Thymus (tissue), 11 donors: ENCODE data around the gene FXR1. TPM values are rescaled to one million over a fixed set of nuclear protein-coding genes. Genes with fewer than 3 reads are reported as not detected.

ENCODE experiments used
- DNase-seq, 9 donors: peaks; one replicate each; pipeline ENCODE4 v3.0.0-alpha.2; 2013; ENCODE audit warnings: low spot score in 9 of 9, low read depth in 6 of 9, missing footprints in 1 of 9
- H3K27ac ChIP-seq, 2 donors: one replicate each; pipeline ENCODE4 v1.5.1; 2013; ENCODE audit warnings: control low read depth in 1 of 2, low read depth in 1 of 2, low read length in 1 of 2, mild to moderate bottlenecking in 1 of 2, moderate library complexity in 1 of 2
- H3K27me3 ChIP-seq, 2 donors: one replicate each; pipeline ENCODE4 v1.5.1; 2013; ENCODE audit warnings: low read length in 1 of 2; ENCODE audit not compliant: control insufficient read depth in 2 of 2, insufficient read depth in 1 of 2
- H3K36me3 ChIP-seq, 2 donors: one replicate each; pipeline ENCODE4 v1.5.1; 2013; ENCODE audit warnings: low read length in 1 of 2, mild to moderate bottlenecking in 1 of 2, moderate library complexity in 1 of 2; ENCODE audit not compliant: control insufficient read depth in 2 of 2, insufficient read depth in 2 of 2
- H3K4me1 ChIP-seq, 2 donors: one replicate each; pipeline ENCODE4 v1.5.1; 2013; ENCODE audit warnings: low read length in 2 of 2; ENCODE audit not compliant: control insufficient read depth in 2 of 2, insufficient read depth in 2 of 2
- H3K4me3 ChIP-seq, 2 donors: one replicate each; pipeline ENCODE4 v1.5.1; 2013; ENCODE audit warnings: low read length in 2 of 2, control low read depth in 1 of 2, mild to moderate bottlenecking in 1 of 2
- H3K9me3 ChIP-seq, 2 donors: one replicate each; pipeline ENCODE4 v1.5.1; 2013; ENCODE audit warnings: low read length in 1 of 2, mild to moderate bottlenecking in 1 of 2; ENCODE audit not compliant: control insufficient read depth in 2 of 2, insufficient read depth in 1 of 2
- WGBS: extraction: QIAGEN DNeasy Blood & Tissue Kit; methylation state at CpG from one replicate; pipeline ENCODE4 v1.1.7; 2013; 5-methylcytosine and 5-hydroxymethylcytosine counted together
- polyA plus RNA-seq: library from polyadenylated mRNA; stranded (reverse); fragments of 200-250 nt; gene quantifications from one replicate; pipeline ENCODE4 v1.2.3, GENCODE V29; 2013
- total RNA-seq: library from RNA; stranded (reverse); fragments of 120-200 nt; gene quantifications from one replicate; pipeline ENCODE4 v1.2.4, GENCODE V29; 2013
- donor health status: healthy.

The FXR1 gene
- total and polyA plus RNA-seq, 2 donors, result 105 to 156 TPM

DNA sequence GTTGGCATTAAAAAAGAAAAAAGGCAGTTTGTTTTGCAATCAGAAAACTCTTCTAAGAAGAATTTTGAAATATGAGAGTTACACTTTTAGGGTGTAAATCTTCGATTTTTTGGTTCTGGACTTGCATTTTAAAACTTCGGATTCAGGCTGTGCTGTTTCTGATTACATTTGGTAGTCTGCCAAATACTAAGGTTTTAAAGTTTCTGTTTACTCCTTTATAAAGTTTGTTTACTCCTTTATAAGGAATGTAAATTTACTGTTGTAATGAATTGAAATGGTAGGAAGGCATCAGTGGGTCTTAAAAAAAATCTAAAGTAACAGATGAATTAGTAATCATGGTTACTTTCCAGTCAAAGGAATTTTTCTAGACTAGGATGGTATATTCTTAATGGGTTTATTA lies 14.1 kb downstream of the FXR1 start:
- no peak for DNase-seq
- Histone ChIP-seq H3K27me3 (no peaks in the 10 kb centered on the region), H3K4me1 (peaks cover 0 to 3% of the 10 kb centered on the region in 2 donors), H3K4me3 (no peak overlapping the region), H3K36me3 (peaks cover 3 to 9% of the 10 kb centered on the region in 2 donors), H3K27ac (no peak overlapping the region), H3K9me3 (no peaks in the 10 kb centered on the region)
- 94% methylated on average over 2 of the region's 2 CpGs for WGBS

DNA sequence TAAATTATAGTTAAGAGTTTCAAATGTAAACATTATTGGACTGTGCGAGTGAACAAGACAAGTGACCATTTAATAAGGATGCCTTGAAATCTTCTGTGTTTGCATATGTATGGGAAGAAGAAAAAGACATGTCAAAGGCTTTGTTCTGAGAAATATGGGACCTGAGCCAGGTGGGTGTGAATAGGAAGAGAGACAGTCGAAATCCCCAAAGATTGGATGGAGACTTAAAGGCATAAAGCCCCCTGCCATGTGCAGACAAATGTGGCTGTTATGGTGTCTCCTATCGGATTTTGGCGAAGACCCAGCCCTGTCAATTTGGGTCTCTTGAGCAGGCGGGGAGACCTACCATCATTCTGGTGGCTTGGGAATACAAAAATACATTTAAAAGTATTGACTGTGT lies 16.9 kb downstream of the FXR1 start:
- H3K4me3 ChIP-seq, result no peak overlapping the region
- DNase-seq, result no peak
- H3K9me3 ChIP-seq, result no peaks in the 10 kb centered on the region
- peaks cover 0 to 8% of the 10 kb centered on the region in 2 donors for H3K36me3 ChIP-seq
- no peak overlapping the region for H3K27ac ChIP-seq
- 98% methylated on average over 5 of the region's 5 CpGs for WGBS
- H3K4me1 ChIP-seq, result no peaks in the 10 kb centered on the region
- H3K27me3 ChIP-seq, result no peaks in the 10 kb centered on the region

DNA sequence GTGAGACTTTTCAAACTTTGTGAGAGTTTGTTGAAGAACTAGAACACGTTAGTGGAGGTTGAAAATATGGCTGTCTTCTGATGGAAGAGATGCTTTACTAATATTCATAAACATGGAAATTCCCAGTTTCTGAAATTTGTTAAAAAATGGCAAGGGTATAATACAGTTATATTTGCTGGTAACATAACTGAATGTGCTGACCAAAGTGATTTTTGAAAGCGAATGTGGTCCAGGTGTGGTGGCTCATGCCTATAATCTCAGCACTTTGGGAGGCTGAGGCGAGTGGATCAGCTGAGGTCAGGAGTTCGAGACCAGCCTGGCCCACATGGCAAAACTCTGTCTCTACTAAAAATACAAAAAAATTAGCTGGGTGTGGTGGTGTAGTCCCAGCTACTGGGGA lies 18.1 kb downstream of the FXR1 start:
- H3K27ac ChIP-seq, result no peak overlapping the region
- H3K4me1 ChIP-seq, result no peaks in the 10 kb centered on the region
- H3K4me3 ChIP-seq, result no peak overlapping the region
- H3K27me3 ChIP-seq, result no peaks in the 10 kb centered on the region
- no peaks in the 10 kb centered on the region for H3K9me3 ChIP-seq
- over 99% methylated on average over 4 of the region's 4 CpGs for WGBS
- DNase-seq, result no peak
- H3K36me3 ChIP-seq, result peaks cover 0 to 12% of the 10 kb centered on the region in 2 donors

DNA sequence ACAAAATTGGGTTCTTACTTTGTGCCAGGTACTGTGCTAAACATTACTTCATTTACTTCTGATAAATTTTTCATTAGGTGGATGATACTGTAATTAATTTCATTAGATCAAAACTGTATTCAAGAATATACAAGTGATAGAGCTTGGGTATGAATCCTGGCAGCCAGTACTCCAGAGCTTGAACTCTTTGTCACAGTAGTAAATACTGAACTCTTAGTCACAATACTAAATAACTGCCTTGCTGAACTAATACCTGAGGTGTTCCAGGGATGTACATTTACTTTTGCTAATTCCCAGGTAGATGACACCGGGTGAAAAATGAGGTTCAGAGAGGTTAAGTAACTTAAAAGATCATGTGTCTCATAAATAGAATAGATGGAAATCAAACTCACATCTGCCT lies 20.3 kb downstream of the FXR1 start:
- no peak for DNase-seq
- H3K27ac ChIP-seq, result no peak overlapping the region
- no peaks in the 10 kb centered on the region for H3K27me3 ChIP-seq
- H3K4me1 ChIP-seq, result no peaks in the 10 kb centered on the region
- no peak overlapping the region for H3K4me3 ChIP-seq
- H3K36me3 ChIP-seq, result peaks cover 16 to 30% of the 10 kb centered on the region in 2 donors
- H3K9me3 ChIP-seq, result no peaks in the 10 kb centered on the region
- WGBS, result 99% methylated on average over 1 of the region's 1 CpG

DNA sequence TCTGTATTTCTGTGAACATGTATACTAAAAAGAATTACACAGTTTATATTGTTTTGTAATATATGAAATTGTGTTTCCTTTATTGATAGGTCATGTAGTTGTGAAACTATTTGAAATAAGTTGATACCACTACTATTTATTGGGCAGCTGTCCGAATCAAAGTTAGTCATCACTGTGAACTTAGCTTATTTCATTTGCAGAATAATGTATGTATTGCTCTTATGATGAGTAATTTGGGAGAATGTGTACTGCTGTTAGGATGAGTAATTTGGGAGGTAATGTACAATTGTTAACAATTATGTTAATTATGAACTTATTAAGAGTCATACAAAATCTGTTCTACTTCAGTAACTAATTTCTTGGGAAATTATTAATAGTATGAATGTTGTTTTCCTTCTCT lies 22.2 kb downstream of the FXR1 start:
- 96% methylated on average over 1 of the region's 1 CpG for WGBS
- Histone ChIP-seq H3K27ac (no peak overlapping the region), H3K4me3 (no peak overlapping the region), H3K36me3 (peaks cover 16 to 36% of the 10 kb centered on the region in 2 donors), H3K4me1 (no peaks in the 10 kb centered on the region), H3K27me3 (no peaks in the 10 kb centered on the region), H3K9me3 (no peaks in the 10 kb centered on the region)
- no peak for DNase-seq

DNA sequence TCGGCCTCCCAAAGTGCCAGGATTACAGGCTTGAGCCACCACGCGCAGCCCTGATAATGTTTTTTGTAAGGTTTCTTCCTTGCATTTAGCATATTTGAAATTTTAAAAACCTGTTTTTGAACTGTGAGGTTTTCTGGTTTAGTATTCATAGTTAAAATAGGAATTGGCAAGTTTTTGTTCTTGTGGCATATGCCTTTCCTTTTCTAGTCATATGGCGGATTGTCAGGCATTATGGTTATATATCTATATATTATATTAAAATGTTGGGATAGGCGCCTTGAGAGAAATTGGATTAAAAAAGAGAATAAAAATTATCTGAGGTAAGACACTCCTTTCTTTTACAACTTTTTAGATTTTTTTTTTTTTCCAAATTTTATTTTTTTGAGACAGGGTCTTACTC lies 28.4 kb downstream of the FXR1 start:
- WGBS, result 98% methylated on average over 5 of the region's 5 CpGs
- no peak overlapping the region for H3K27ac ChIP-seq
- peaks cover 19 to 51% of the 10 kb centered on the region in 2 donors for H3K36me3 ChIP-seq
- no peaks in the 10 kb centered on the region for H3K9me3 ChIP-seq
- no peak for DNase-seq
- H3K4me1 ChIP-seq, result no peaks in the 10 kb centered on the region
- H3K27me3 ChIP-seq, result no peaks in the 10 kb centered on the region
- no peak overlapping the region for H3K4me3 ChIP-seq

DNA sequence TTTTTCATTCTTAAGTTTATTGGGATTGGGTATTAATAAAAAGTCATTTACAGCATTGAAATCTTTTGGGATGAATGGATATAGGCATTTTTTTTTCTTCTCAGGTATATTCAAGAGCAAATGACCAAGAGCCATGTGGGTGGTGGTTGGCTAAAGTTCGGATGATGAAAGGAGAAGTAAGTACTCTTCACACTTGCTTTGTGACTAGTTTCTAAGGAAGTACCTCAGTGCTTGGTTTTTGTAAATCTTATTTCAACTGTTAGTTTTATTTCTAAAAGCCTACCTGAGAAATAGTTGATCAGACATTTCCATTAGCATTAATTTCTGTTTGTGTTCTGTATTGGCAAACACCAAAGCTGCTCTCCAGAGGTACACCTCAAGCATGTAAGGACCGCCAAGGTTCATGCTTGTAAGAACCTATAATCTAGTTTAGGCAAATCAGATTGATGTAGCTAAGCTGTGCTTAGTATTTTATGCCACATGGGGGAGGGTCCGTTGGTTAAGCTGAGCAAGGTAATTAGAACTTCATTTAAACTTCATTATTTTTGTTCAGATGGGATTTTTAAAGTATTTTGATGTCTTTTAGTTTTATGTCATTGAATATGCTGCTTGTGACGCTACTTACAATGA lies 35.4 kb downstream of the FXR1 start:
- peaks cover 19 to 79% of the 10 kb centered on the region in 2 donors for H3K36me3 ChIP-seq

DNA sequence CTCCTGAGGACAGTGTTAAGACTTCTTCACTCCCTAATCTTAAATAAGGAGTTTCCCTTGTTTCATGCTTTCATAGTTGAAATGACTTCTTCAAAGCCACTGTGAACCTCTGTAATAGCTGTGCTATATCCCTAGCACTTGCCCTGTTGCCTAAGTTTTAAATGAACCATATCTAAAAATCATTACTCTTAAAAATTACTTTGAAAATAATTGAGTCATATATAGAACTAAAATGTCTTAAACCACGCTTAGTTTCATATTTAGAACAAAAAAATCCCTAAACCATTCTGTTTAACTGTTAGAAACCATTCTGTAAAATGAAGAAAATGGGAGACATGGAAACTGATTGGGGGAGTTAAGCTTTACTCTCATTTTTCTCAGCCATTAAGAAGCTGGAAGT lies 47.2 kb downstream of the FXR1 start:
- no peak for DNase-seq
- Histone ChIP-seq H3K9me3 (no peaks in the 10 kb centered on the region), H3K4me3 (no peak overlapping the region), H3K4me1 (no peaks in the 10 kb centered on the region), H3K27ac (no peak overlapping the region), H3K27me3 (no peaks in the 10 kb centered on the region), H3K36me3 (peaks cover 24 to 71% of the 10 kb centered on the region in 2 donors)
- WGBS, result 97% methylated on average over 1 of the region's 1 CpG

More for the DNA sequence above, 35.4 kb downstream of the FXR1 start:
- Histone ChIP-seq H3K27me3 (no peaks in the 10 kb centered on the region), H3K4me3 (no peak overlapping the region), H3K4me1 (no peaks in the 10 kb centered on the region), H3K27ac (no peak overlapping the region), H3K9me3 (no peaks in the 10 kb centered on the region)
- WGBS, result 99% methylated on average over 4 of the region's 4 CpGs
- DNase-seq, result no peak

DNA sequence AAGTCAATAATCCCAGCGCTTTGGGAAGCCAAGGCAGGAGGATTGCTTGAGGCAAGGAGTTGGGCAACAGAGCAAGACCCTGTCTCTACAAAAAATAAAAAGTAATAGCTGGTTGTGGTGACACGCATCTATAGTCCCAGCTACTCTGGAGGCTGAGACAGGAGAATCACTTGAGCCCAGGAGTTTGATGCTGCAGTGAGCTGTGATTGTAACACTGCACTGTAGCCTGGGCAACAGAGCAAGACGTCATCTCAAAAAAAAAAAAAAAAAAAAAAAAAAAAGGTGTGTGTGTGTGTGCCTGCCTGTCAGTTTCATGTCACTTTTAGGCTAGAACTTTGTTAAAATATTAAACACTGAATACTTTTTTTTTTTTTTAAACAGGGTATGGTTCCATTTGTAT lies 48.6 kb downstream of the FXR1 start:
- H3K36me3 ChIP-seq, result peaks cover 24 to 69% of the 10 kb centered on the region in 2 donors
- no peak for DNase-seq
- 96% methylated on average over 3 of the region's 3 CpGs for WGBS
- H3K4me3 ChIP-seq, result no peak overlapping the region
- H3K9me3 ChIP-seq, result no peaks in the 10 kb centered on the region
- no peaks in the 10 kb centered on the region for H3K27me3 ChIP-seq
- H3K4me1 ChIP-seq, result no peaks in the 10 kb centered on the region
- H3K27ac ChIP-seq, result no peak overlapping the region
